ENCODE data around the gene PCSK4. TPM values are rescaled to one million over a fixed set of nuclear protein-coding genes. Genes with fewer than 3 reads are reported as not detected.
A peak's percentile ranks its signal among the peaks of the same experiment; 100 is the strongest.

The PCSK4 gene
- total RNA-seq, 1 donor = 1.4 TPM

DNA sequence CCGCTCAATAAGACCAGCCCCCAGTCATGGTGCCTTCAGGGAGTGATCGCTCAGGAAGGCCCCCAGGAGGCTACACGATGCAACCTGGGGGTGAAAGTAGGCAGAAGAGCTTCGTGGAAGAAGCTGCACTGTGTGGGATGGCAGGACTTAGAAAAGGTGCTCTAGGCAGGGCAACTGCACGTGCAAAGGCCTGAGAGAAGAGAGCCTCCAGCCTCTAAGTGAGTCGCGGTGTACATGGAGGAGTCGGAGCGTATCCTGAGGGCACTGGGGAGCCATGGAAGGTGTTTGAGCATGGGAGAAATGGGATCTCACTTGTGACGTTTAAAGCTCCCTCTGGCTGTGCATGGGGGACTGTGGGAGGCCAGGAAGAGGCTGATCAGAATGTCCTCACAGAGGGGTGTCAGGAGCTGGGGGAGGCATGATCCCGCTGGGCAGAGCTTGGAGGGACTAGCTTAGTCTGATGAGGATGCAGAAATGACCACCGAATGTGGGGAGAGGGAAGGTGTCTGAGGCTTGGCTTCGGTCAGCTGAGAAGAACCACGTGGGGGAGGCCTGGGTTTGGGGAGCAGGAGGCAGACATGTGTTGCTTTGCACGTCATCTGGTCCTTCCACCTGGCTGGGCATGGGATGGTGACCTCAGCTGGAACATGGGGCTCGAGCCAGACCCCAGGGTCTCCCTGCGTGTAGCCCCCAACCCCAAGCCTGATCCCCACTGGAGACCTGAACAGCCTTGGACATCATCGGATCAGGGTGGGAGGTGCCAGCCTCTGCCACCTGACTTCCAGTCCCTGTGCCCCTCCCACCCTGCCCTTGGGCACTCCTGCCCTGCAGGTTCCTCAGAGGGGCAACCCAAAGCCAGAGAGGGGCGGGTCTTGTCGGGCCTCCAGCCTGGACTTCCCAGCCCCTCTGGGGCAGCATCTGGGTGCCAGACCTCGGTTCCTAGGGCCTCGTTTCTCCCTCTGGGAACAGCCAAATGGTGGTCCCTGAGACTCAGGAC is 39.1 kb downstream of the PCSK4 start:
- H3K36me3 ChIP-seq (ENCODE audit: insufficient read depth, low read length) = no peaks in the 10 kb centered on the region
- H3K27me3 ChIP-seq (ENCODE audit: insufficient read depth, low read length) = peaks cover 89% of the 10 kb centered on the region
- TF ChIP-seq, protein P1, sequence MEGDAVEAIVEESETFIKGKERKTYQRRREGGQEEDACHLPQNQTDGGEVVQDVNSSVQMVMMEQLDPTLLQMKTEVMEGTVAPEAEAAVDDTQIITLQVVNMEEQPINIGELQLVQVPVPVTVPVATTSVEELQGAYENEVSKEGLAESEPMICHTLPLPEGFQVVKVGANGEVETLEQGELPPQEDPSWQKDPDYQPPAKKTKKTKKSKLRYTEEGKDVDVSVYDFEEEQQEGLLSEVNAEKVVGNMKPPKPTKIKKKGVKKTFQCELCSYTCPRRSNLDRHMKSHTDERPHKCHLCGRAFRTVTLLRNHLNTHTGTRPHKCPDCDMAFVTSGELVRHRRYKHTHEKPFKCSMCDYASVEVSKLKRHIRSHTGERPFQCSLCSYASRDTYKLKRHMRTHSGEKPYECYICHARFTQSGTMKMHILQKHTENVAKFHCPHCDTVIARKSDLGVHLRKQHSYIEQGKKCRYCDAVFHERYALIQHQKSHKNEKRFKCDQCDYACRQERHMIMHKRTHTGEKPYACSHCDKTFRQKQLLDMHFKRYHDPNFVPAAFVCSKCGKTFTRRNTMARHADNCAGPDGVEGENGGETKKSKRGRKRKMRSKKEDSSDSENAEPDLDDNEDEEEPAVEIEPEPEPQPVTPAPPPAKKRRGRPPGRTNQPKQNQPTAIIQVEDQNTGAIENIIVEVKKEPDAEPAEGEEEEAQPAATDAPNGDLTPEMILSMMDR (IDR thresholded peaks at IDR 0.05; ENCODE audit: extremely low read depth, low read depth, low read length) = no peak
- H4K20me1 ChIP-seq (ENCODE audit: insufficient read depth, low read length) = peaks cover 35% of the 10 kb centered on the region
- H3K4me1 ChIP-seq (ENCODE audit: insufficient read depth, low read length) = no peaks in the 10 kb centered on the region
- H3K4me3 ChIP-seq (ENCODE audit: insufficient read depth, low read length) = no peak overlapping the region
- H3K9me3 ChIP-seq (ENCODE audit: low read depth, low read length) = no peaks in the 10 kb centered on the region
- DNase-seq (ENCODE audit: insufficient read length, low spot score, missing footprints) = no peak
- H2AFZ ChIP-seq (ENCODE audit: low read length) = no peak overlapping the region
- no peaks in the 10 kb centered on the region for H3K79me2 ChIP-seq (ENCODE audit: insufficient read depth, low read length)
- no peak overlapping the region for H3K27ac ChIP-seq (ENCODE audit: low read depth, low read length)
- no peak overlapping the region for H3K4me2 ChIP-seq (ENCODE audit: insufficient read depth, low read length)

GRCh38 chr19:1449467-1450442 is 40.4 kb downstream of the PCSK4 start, which contains the start of gene APC2:
Gene APC2, plus strand, starts transcription at chr19:1450121. Its CDS starts 2,881 bp downstream, at chr19:1453002.
- TF ChIP-seq, protein P1 (IDR thresholded peaks at IDR 0.05; ENCODE audit: extremely low read depth, low read depth, low read length) = no peak
- Histone ChIP-seq H2AFZ (ENCODE audit: low read length) (no peak within 1 kb of the TSS), H3K27ac (ENCODE audit: low read depth, low read length) (no peak within 1 kb of the TSS), H4K20me1 (ENCODE audit: insufficient read depth, low read length) (peaks cover 35% of the 10 kb centered on the region), H3K36me3 (ENCODE audit: insufficient read depth, low read length) (no peaks in the 10 kb centered on the region), H3K4me3 (ENCODE audit: insufficient read depth, low read length) (no peak within 1 kb of the TSS), H3K27me3 (ENCODE audit: insufficient read depth, low read length) (peaks cover 84% of the 10 kb centered on the region), H3K4me2 (ENCODE audit: insufficient read depth, low read length) (no peak within 1 kb of the TSS), H3K79me2 (ENCODE audit: insufficient read depth, low read length) (no peaks in the 10 kb centered on the region), H3K4me1 (ENCODE audit: insufficient read depth, low read length) (peaks cover 3% of the 10 kb centered on the region), H3K9me3 (ENCODE audit: low read depth, low read length) (no peaks in the 10 kb centered on the region)
- DNase-seq (ENCODE audit: insufficient read length, low spot score, missing footprints) = peak; percentile 99

DNA sequence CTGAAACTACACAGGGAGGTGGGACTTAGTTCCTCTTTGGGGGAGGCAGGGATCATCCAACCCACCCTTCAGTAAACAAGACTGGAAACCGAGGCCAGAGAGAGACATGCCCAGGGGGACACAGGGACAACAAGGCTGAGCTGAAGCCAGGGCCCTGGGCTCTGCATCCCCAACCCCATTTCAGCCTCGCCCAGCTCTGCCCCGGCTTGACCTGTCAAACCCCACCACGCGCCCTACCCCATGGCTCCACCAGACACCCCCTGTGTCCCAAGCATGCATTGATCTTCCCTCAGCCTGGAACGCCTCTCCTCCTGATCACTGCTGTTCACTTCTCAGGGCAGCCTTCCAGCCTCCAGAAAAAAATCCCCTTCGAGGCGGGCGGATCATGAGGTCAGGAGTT is 42.2 kb downstream of the PCSK4 start:
- Histone ChIP-seq H3K4me2 (ENCODE audit: insufficient read depth, low read length) (no peak overlapping the region), H3K27ac (ENCODE audit: low read depth, low read length) (no peak overlapping the region), H3K4me3 (ENCODE audit: insufficient read depth, low read length) (no peak overlapping the region), H2AFZ (ENCODE audit: low read length) (no peak overlapping the region), H4K20me1 (ENCODE audit: insufficient read depth, low read length) (peaks cover 39% of the 10 kb centered on the region), H3K79me2 (ENCODE audit: insufficient read depth, low read length) (no peaks in the 10 kb centered on the region), H3K36me3 (ENCODE audit: insufficient read depth, low read length) (peaks cover 4% of the 10 kb centered on the region), H3K27me3 (ENCODE audit: insufficient read depth, low read length) (peaks cover 71% of the 10 kb centered on the region), H3K4me1 (ENCODE audit: insufficient read depth, low read length) (peaks cover 3% of the 10 kb centered on the region), H3K9me3 (ENCODE audit: low read depth, low read length) (no peaks in the 10 kb centered on the region)
- TF ChIP-seq, protein P1 (IDR thresholded peaks at IDR 0.05; ENCODE audit: extremely low read depth, low read depth, low read length) = no peak
- no peak for DNase-seq (ENCODE audit: insufficient read length, low spot score, missing footprints)
